Choroid plexus epithelial cell (primary cell): ENCODE results near the gene PRDM2.

ENCODE experiments used
- DNase-seq: peaks from one replicate; pipeline ENCODE4 v3.0.0-alpha.2; 2010; ENCODE audit warnings: low read depth
- H3K4me3 ChIP-seq: 2 replicates; pipeline ENCODE4 v1.5.1; 2011; ENCODE audit warnings: low read depth, mild to moderate bottlenecking, control low read depth, low read length, moderate library complexity
- CTCF ChIP-seq: conservative IDR thresholded peaks from 2 replicates; pipeline ENCODE4 v1.5.1; 2011; ENCODE audit warnings: low read depth, mild to moderate bottlenecking, control low read depth, inconsistent platforms, low read length, moderate library complexity

Gene PRDM2

GRCh38 chr1:13732971-13733667, 33.1 kb downstream of the PRDM2 start:
- no peak for DNase-seq
- H3K4me3 ChIP-seq, result no peak overlapping the region
- no peak for TF ChIP-seq CTCF

- TF ChIP-seq CTCF, result no peak
- no peak overlapping the region for H3K4me3 ChIP-seq
- no peak for DNase-seq
Measured at GRCh38 chr1:13733711-13734110, 33.7 kb downstream of the PRDM2 start.

DNA sequence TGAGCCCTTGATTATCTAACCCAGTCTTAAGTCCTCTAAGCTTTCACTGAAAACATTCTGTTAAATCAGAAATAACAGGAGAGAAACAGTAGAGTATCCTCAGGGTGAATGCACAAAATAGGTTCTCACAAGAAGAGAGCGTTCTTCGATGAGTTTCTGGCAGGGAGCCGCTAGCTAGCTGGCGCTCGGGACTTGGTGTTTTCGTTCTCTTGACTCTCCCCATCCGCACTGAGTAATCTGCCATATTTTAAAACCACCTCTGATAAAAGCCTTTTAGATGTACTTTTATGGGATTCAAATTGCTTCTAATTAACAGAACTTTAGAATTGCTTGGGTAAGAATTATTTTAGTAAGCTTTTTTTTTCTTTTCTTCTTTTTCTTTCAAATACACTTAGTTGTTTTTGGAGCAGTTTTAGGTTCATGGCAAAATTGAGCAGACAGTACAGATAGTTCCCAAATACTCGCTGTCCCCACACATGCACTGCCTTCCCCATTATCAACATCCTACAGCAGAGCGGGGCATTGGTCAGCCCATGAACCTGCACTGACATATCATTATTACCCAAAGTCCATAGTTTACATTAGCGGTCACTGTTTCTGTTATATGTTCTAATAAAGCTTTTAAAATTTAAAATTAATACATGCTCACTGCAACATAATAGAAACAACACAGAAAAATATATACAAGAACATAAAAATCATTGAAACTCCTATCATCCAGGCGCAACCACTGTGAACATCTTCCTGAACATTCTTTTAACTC, 35.4 kb downstream of the PRDM2 start:
- TF ChIP-seq CTCF, result no peak
- no peak overlapping the region for H3K4me3 ChIP-seq
- DNase-seq, result no peak

DNA sequence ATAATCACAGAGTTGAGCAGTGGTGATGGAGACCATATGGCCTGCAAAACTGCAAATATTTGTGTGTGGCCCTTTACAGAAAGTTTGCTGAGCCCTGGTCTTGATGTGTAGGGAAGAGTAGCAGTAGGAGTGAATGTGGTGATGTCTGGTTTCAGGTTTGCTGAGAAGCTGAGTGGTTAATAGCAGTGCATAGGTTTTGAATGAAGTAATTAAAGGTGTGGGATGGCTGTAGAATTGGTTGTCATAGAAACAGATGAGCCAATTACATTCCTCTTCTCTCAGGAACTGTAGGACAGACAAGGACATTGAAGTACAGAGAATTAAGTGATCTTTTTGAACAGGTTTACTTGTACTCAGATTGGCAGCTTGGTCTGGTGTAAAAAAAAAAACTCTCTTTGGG, 37.4 kb downstream of the PRDM2 start:
- no peak for DNase-seq
- TF ChIP-seq CTCF, result no peak
- H3K4me3 ChIP-seq, result no peak overlapping the region

GRCh38 chr1:13746342-13746741, 46.4 kb downstream of the PRDM2 start:
- H3K4me3 ChIP-seq, result no peak overlapping the region
- TF ChIP-seq CTCF, result no peak
- DNase-seq, result no peak

GRCh38 chr1:13748610-13749505, 48.9 kb downstream of the PRDM2 start:
- DNase-seq, result peak; percentile 96

More at GRCh38 chr1:13748610-13749505, 48.9 kb downstream of the PRDM2 start:
- TF ChIP-seq CTCF, result no peak
- H3K4me3 ChIP-seq, result peak overlapping the region; percentile 88
